A549 (cell line): ENCODE data around the gene EPN1. TPM values are rescaled to one million over a fixed set of nuclear protein-coding genes. Genes with fewer than 3 reads are reported as not detected.
A peak's percentile ranks its signal among the peaks of the same experiment; 100 is the strongest.

Experiments used
- ATAC-seq, 2 experiments: fragments of 200-7000 bp in 1 of 2; fragments of >200 bp in 1 of 2; cut with Nextera tagmentation in 1 of 2; cut with Tn5 transposase in 1 of 2; 3 replicates each; pipeline versions ENCODE4 v1.8.0 to v1.9.1; 2018 to 2020; ENCODE audit warnings: mild to moderate bottlenecking in 1 of 2, moderate library complexity in 1 of 2
- CTCF ChIA-PET: fragments of 300-600 bp; sonication (Branson Sonifier 250); formaldehyde crosslinking; extraction: SDS; loops from one replicate; lab custom pipeline; 2021; ENCODE audit warnings: antibody characterized with exemption, inconsistent platforms; lab: Yijun Ruan, JAX
- POLR2A ChIA-PET: fragments of 350-600 bp; formaldehyde crosslinking; extraction: SDS; loops from one replicate; lab custom pipeline; 2021; ENCODE audit warnings: antibody characterized with exemption, inconsistent platforms; lab: Yijun Ruan, JAX
- DNase-seq, 2 experiments: peaks; one replicate each; pipeline versions ENCODE4 v3.0.0 to v3.0.0-alpha.2; 2011 to 2016; ENCODE audit warnings: low read depth in 1 of 2, low spot score in 1 of 2
- FAIRE-seq: peaks from 2 replicates; lab custom pipeline; 2011; peaks lifted over from hg19 to GRCh38; lab: Jason Lieb, UNC
- H3K27ac ChIP-seq, 2 experiments: fragments of >200 bp; sonication (Bioruptor Twin); formaldehyde crosslinking; 3 replicates each; pipeline ENCODE4 v1.5.1; 2016 to 2017
- H3K4me1 ChIP-seq: fragments of >200 bp; sonication (Bioruptor Twin); formaldehyde crosslinking; 3 replicates; pipeline ENCODE4 v1.6.1; 2016
- H3K4me2 ChIP-seq: fragments of >200 bp; sonication (Bioruptor Twin); formaldehyde crosslinking; 3 replicates; pipeline ENCODE4 v1.6.1; 2016
- H3K4me3 ChIP-seq: fragments of >200 bp; sonication (Bioruptor Twin); formaldehyde crosslinking; 3 replicates; pipeline ENCODE4 v1.5.1; 2016
- H3K9me3 ChIP-seq: fragments of >200 bp; sonication (Bioruptor Twin); formaldehyde crosslinking; 3 replicates; pipeline ENCODE4 v1.6.1; 2016
- CBX2 ChIP-seq: fragments of 200-600 bp; sonication (generic); IDR thresholded peaks from 2 replicates; pipeline ENCODE4 v1.6.1; 2016; ENCODE audit warnings: low read depth, mild to moderate bottlenecking, borderline replicate concordance
- CHD2 ChIP-seq: fragments of 150-350 bp; IDR thresholded peaks from 2 replicates; pipeline ENCODE4 v1.6.1; 2014; ENCODE audit warnings: low read length; ENCODE audit not compliant: partially characterized antibody
- EHMT2 ChIP-seq: fragments of 200-600 bp; sonication (generic); IDR thresholded peaks from 2 replicates; pipeline ENCODE4 v1.6.1; 2016; ENCODE audit warnings: antibody characterized with exemption, low read depth, mild to moderate bottlenecking, moderate library complexity
- FOXS1 ChIP-seq: fragments of 250-450 bp; sonication (Bioruptor Pico); IDR thresholded peaks from 2 replicates; pipeline ENCODE4 v1.5.0; 2020; ENCODE audit warnings: mild to moderate bottlenecking, moderate library complexity
- HDAC2 ChIP-seq: fragments of 200-600 bp; sonication (generic); IDR thresholded peaks from 2 replicates; pipeline ENCODE4 v1.6.1; 2016
- HOXB13 ChIP-seq: fragments of 250-450 bp; sonication (Bioruptor Pico); IDR thresholded peaks from 2 replicates; pipeline ENCODE4 v1.5.0; 2020; ENCODE audit warnings: low read depth, mild to moderate bottlenecking, moderate library complexity
- JUNB ChIP-seq: fragments of >200 bp; sonication (Bioruptor Twin); formaldehyde crosslinking; IDR thresholded peaks from 2 replicates; pipeline ENCODE4 v1.6.1; 2016
- MAFK ChIP-seq: fragments of 450-650 bp; IDR thresholded peaks from 2 replicates; pipeline ENCODE4 v1.6.1; 2014; ENCODE audit not compliant: partially characterized antibody
- MYC ChIP-seq: IDR thresholded peaks from 2 replicates; pipeline ENCODE4 v1.6.1; 2012; ENCODE audit warnings: mild to moderate bottlenecking, inconsistent platforms, low read length, improper control_type of control experiment, borderline replicate concordance
- PHF8 ChIP-seq: fragments of 200-600 bp; sonication (generic); IDR thresholded peaks from 2 replicates; pipeline ENCODE4 v1.6.1; 2016; ENCODE audit warnings: low read depth, mild to moderate bottlenecking, antibody characterized with exemption, moderate library complexity, borderline replicate concordance
- POLR2A ChIP-seq: IDR thresholded peaks from 2 replicates; pipeline ENCODE4 v1.6.1; 2012; ENCODE audit warnings: mild to moderate bottlenecking, low read length
- RCOR1 ChIP-seq: fragments of 150-350 bp; IDR thresholded peaks from 2 replicates; pipeline ENCODE4 v1.6.1; 2014; ENCODE audit warnings: antibody characterized with exemption, low read length, low read depth
- SMC3 ChIP-seq: fragments of >200 bp; sonication (Bioruptor Twin); formaldehyde crosslinking; IDR thresholded peaks from 3 replicates; pipeline ENCODE4 v1.6.1; 2018; ENCODE audit warnings: inconsistent platforms
- SREBF2 ChIP-seq: fragments of 450-650 bp; IDR thresholded peaks from 2 replicates; pipeline ENCODE4 v1.6.1; 2014; ENCODE audit warnings: mild to moderate bottlenecking, moderate library complexity
- TP53 ChIP-seq: fragments of 250-450 bp; sonication (Bioruptor Pico); IDR thresholded peaks from 2 replicates; pipeline ENCODE4 v1.5.0; 2021; ENCODE audit warnings: mild to moderate bottlenecking, moderate library complexity
- ZSCAN20 ChIP-seq: fragments of 250-450 bp; sonication (Bioruptor Pico); IDR thresholded peaks from 2 replicates; pipeline ENCODE4 v1.8.0; 2022; ENCODE audit warnings: mild to moderate bottlenecking, moderate library complexity
- WGBS: methylation state at CpG from one replicate; pipeline ENCODE4 v1.1.6; 2017; ENCODE audit errors: missing lambda C conversion rate; 5-methylcytosine and 5-hydroxymethylcytosine counted together
- polyA plus RNA-seq, 4 experiments: library from polyadenylated mRNA; depleted of rRNA in 3 of 4; stranded (reverse); fragments of >200 nt; fragmentation: RNase III in 1 of 4; extraction: RNeasy Plus Mini Kit Qiagen cat#74134 plus additional on column Dnase treatment in 1 of 4; gene quantifications; 2 replicates in 3 of 4; 3 replicates in 1 of 4; pipeline ENCODE4 v1.2.3, GENCODE V29; 2011 to 2017
- TF ChIP-seq, protein P1 (sequence below): fragments of 200-600 bp; sonication (generic); IDR thresholded peaks from 2 replicates; pipeline ENCODE4 v1.6.1; 2016; ENCODE audit warnings: antibody characterized with exemption, mild to moderate bottlenecking, moderate library complexity
- TF ChIP-seq, protein P2 (sequence below): fragments of >200 bp; sonication (Bioruptor Twin); formaldehyde crosslinking; IDR thresholded peaks from 3 replicates; pipeline ENCODE4 v1.6.1; 2016
- TF ChIP-seq, protein P3 (sequence below): fragments of 250-450 bp; sonication (Bioruptor Pico); IDR thresholded peaks from 2 replicates; pipeline ENCODE4 v1.5.0; 2020; ENCODE audit warnings: low read depth, mild to moderate bottlenecking, moderate library complexity

The EPN1 gene
- polyA plus RNA-seq, 2 of the 4 experiments (the other 2 are of a cell fraction) = 43.7 to 139 TPM

DNA sequence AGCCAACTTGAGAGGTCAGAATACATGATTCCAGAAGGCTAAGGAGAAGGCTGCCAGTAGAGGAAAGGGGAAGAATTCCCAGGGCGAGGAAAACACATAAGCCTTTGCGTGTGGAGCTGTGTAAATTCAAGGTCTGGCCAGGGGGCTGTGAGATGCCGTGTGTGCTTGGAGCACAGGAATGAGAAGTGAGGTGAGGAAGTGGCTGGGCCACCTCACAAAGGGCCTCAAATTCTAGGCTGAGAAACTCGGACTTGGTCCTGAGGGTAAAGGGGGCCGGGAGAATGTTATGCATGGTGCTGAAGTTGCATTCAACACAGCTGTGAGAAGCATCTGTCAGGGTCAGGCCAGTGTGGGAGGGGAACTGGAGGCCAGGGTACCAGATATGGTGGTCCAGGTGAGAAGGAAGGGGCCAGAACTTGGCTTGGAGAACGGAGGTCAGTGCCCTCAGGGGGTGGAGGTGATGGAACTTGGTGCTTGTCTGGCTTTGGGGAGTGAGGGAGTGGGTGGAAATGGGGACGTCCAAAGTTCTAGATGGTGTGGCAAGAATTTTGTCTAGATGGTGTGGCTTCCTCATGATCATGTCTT, 39.1 kb upstream of the EPN1 start (continued):
- TF ChIP-seq ZSCAN20 (CRISPR knock-in tag) = no peak

DNA sequence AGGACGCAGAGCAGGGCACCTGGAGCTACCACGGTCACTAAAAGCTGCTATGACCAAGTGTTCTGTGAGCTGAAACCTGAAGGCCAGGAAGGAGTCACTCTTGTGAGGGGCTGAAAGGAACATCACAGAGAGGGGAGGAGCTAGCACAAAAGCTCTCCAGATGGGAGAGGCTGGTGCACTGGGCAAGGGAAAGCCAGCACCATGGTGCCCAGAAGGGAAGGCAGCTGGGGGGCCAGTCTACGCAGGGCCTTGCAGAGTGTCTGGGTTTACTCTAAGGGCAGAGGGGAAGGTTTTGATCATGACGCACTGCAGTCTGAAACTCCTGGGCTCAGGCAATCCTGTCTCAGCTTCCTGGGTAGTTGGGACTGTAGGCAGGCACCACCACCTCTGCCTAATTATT, 38.3 kb upstream of the EPN1 start:
- Histone ChIP-seq H3K4me3 (no peak overlapping the region), H3K4me2 (peak overlapping the region; percentile 99), H3K9me3 (no peaks in the 10 kb centered on the region), H3K4me1 (peaks cover 22% of the 10 kb centered on the region), H3K27ac (no peak overlapping the region)
- CTCF ChIA-PET = interaction anchor here (1.1 to 24.9 kb wide), 10 partner anchors 9 to 697 kb away, joined by 3 to 363 read pairs (median 10); partner anchors contain the start of genes CCDC106 and ZNF865
- 87% methylated on average over 4 of the region's 4 CpGs for WGBS
- FAIRE-seq (no peak), DNase-seq (no peak), ATAC-seq (no peak)
- TF ChIP-seq, protein P1, sequence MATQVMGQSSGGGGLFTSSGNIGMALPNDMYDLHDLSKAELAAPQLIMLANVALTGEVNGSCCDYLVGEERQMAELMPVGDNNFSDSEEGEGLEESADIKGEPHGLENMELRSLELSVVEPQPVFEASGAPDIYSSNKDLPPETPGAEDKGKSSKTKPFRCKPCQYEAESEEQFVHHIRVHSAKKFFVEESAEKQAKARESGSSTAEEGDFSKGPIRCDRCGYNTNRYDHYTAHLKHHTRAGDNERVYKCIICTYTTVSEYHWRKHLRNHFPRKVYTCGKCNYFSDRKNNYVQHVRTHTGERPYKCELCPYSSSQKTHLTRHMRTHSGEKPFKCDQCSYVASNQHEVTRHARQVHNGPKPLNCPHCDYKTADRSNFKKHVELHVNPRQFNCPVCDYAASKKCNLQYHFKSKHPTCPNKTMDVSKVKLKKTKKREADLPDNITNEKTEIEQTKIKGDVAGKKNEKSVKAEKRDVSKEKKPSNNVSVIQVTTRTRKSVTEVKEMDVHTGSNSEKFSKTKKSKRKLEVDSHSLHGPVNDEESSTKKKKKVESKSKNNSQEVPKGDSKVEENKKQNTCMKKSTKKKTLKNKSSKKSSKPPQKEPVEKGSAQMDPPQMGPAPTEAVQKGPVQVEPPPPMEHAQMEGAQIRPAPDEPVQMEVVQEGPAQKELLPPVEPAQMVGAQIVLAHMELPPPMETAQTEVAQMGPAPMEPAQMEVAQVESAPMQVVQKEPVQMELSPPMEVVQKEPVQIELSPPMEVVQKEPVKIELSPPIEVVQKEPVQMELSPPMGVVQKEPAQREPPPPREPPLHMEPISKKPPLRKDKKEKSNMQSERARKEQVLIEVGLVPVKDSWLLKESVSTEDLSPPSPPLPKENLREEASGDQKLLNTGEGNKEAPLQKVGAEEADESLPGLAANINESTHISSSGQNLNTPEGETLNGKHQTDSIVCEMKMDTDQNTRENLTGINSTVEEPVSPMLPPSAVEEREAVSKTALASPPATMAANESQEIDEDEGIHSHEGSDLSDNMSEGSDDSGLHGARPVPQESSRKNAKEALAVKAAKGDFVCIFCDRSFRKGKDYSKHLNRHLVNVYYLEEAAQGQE = no peak
- no peak for TF ChIP-seq TP53 (CRISPR knock-in tag)
- no peak for TF ChIP-seq HOXB13 (CRISPR knock-in tag)
- TF ChIP-seq PHF8 = no peak
- TF ChIP-seq EHMT2 = no peak
- TF ChIP-seq MYC = no peak
- TF ChIP-seq HDAC2 = no peak
- POLR2A ChIA-PET = interaction anchor here (1.2 to 3.4 kb wide), 4 partner anchors 11 to 38 kb away, joined by 5 to 20 read pairs (median 7); partner anchors contain the start of genes CCDC106, FIZ1, U2AF2 and ZNF784

DNA sequence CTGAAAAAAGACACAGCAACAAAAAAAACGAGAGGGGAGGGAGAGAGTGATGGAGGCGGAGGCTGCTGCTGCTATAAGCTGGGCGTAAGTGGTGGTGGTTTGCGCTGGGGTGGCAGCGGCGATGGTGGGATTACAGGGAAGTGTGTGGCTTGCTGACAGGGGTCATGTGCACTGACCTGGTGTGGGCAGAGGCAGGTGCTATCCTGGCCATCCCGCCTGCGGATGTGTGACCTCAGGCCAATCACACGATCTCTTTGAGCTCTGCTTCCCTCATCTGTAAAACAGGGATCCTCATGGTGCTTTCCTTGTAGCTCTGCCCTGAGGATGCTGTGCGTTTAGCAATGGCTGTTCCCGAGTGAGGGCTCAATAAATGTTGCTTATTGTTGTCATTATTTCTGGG, 37.5 kb upstream of the EPN1 start:
- Histone ChIP-seq H3K27ac (no peak overlapping the region), H3K4me1 (peaks cover 21% of the 10 kb centered on the region), H3K9me3 (no peaks in the 10 kb centered on the region), H3K4me2 (no peak overlapping the region), H3K4me3 (no peak overlapping the region)
- DNase-seq (no peak), ATAC-seq (no peak), FAIRE-seq (no peak)
- TF ChIP-seq JUNB = no peak
- TF ChIP-seq, protein P2, sequence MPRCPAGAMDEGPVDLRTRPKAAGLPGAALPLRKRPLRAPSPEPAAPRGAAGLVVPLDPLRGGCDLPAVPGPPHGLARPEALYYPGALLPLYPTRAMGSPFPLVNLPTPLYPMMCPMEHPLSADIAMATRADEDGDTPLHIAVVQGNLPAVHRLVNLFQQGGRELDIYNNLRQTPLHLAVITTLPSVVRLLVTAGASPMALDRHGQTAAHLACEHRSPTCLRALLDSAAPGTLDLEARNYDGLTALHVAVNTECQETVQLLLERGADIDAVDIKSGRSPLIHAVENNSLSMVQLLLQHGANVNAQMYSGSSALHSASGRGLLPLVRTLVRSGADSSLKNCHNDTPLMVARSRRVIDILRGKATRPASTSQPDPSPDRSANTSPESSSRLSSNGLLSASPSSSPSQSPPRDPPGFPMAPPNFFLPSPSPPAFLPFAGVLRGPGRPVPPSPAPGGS = no peak
- TF ChIP-seq POLR2A = no peak
- TF ChIP-seq TP53 (CRISPR knock-in tag) = no peak
- no peak for TF ChIP-seq CBX2
- TF ChIP-seq MAFK = no peak
- no peak for TF ChIP-seq CHD2
- no peak for TF ChIP-seq ZSCAN20 (CRISPR knock-in tag)
- TF ChIP-seq, protein P3, sequence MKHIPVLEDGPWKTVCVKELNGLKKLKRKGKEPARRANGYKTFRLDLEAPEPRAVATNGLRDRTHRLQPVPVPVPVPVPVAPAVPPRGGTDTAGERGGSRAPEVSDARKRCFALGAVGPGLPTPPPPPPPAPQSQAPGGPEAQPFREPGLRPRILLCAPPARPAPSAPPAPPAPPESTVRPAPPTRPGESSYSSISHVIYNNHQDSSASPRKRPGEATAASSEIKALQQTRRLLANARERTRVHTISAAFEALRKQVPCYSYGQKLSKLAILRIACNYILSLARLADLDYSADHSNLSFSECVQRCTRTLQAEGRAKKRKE (CRISPR knock-in tag) = no peak
- no peak for TF ChIP-seq SREBF2
- TF ChIP-seq HOXB13 (CRISPR knock-in tag) = no peak
- TF ChIP-seq SMC3 = no peak
- no peak for TF ChIP-seq EHMT2
- no peak for TF ChIP-seq FOXS1
- no peak for TF ChIP-seq RCOR1
- 68% methylated on average over 11 of the region's 11 CpGs for WGBS
- POLR2A ChIA-PET = interaction anchor here (0.6 to 3.4 kb wide), 4 partner anchors 13 to 230 kb away, joined by 3 to 20 read pairs (median 7); partner anchors contain the start of genes FIZ1, U2AF2, UBE2S and ZNF784
- CTCF ChIA-PET = interaction anchor here (0.8 to 24.9 kb wide), 12 partner anchors 9 to 696 kb away, joined by 3 to 363 read pairs (median 3); partner anchors contain the start of genes CCDC106 and ZNF865
